ENCODE measurements around the gene PFKM.
A peak's percentile ranks its signal among the peaks of the same experiment; 100 is the strongest.

Gene PFKM

DNA sequence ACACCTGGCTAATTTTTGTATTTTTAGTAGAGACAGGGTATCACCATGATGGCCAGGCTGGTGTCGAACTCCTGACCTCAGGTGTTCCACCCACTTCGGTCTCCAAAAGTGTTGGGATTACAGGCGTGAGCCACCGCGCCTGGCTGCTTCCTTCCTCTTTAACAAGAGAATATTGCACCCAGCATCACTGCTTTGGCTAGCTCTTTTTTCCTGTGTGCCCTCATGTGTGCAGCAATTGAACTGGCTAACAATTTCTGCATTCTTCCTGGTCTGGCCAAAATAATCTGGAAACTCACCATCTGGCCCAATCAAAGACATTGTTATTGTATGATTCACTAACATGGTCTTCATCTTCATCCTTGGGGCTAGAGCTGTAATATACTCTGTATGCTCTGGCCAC, 40.9 kb downstream of the PFKM start:
- no peak for DNase-seq

DNA sequence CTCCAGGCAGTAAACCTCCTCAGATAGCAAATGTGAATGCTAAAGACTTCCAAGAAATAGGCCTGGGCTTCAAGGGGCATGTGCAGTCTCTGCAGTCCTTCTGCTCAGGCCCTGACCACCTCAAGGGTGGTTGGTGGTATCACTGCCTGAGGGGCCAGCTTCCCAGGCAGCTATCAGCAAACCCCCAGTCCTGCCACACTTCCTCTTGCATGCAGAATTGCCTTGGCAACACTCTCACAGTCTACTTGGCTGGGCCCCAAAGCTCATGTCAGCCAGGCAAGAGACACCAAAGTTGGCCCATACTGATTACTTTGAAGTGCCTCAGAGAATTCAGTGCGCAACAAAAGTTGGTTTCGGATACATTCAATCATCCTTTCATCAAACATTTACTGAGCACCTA, 41.6 kb downstream of the PFKM start:
- DNase-seq, result no peak

DNA sequence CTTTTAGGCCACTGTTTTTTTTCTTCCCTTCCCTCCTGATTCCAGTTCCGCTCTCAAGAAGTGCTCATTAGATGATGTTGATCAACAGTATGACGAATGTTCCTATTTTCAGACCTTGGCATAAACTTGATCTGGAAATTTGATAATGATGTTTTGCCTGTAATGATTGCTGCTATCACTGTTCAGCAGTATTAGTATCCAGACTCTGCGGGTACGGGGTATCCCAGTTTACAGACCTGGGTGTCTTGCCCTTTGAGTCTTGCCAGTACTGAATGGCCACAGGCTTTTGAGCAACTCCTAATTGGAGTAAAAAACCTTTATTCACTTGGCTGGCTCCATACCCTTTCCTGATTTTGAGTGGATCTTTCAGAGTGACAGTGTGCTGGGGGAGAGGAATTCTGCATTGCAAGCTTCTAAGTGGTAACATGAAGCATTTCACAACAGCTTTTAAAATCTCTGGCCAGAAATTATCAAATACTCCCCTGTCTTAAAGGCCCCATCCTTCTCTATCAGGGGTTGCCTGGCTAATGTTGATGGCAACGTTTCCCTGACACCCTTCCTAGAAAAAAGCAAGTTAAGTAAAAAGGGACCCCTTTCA, 44.1 kb downstream of the PFKM start:
- no peak for DNase-seq

DNA sequence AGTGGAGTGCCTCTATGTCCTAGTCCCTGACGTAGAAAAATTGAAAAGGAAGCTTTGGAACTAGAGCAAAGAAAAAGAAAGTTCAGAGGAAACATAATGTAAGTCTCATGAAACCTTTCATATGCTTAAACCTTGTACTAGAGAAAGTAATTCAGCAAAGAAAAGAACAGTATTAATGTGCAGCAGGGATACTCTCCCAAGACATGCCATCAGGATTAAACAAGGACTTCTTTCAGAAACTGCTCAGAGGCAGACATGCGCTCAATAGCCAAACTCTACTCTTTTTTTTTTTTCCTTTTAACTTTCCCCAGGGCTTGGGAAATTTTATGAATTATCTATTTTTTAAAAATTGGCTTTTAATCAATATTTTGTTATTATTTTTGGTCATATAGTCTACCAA, 45.3 kb downstream of the PFKM start:
- no peak for DNase-seq

DNA sequence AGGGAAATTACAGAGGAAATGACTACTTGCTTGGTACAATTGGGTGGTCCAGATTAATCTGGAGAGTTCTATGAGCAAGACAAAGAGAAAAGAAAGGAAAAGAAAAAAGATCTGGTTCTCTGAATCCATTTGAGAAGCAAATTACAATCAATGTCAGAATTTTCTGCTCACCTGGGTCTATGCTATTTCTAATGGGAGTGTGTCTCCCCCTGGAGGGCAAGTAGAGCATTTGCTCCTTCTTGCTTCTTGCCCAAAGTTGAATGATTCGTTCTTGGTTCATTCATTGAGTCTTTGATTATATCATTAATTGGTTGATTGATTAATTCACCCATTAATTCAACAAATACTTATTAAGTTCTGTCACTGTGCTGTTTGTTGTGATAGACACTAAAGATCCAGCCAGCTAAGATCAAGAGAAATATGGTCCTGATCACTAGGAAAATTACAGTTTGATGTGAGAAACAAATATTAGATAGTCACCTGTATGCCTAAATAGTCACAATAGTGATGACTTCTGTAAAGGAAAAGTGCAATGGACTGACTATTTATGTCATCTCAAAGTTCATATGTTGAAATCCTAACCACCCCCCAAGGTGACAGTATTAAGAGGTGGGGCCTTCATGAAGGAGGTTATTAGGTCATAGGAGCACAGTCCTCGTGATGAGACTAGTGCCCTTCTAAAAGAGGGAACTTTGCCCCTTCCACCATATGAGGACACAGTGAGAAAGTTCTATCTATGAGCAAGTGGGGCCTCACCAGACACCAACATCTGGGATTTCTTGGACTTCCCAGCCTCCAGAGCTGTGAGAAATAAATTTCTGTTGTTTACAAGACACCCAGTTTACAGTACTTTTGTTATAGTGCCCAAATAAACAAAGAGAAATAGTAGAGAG, 46.2 kb downstream of the PFKM start:
- DNase-seq, result peak; percentile 18 to 63

DNA sequence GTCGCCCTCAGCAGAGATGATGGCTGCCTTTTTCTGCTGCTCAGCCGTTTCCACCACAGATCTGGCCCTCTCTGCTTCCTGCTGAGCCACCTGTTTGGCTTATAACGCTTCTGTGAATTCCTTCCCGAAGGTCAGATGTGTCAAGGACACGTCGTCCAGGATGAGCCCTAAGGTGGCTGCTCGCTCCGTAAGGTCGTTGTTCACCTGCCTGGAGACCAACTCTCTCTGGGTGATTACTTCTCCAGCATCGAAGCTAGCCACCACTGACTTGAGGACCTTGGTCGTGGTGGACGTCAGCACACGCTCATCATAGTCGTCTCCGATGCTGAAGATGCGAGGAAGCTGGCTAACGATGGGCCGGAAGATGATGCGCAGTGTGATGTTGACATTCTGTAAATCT, 49.8 kb downstream of the PFKM start:
- DNase-seq, result no peak

DNA sequence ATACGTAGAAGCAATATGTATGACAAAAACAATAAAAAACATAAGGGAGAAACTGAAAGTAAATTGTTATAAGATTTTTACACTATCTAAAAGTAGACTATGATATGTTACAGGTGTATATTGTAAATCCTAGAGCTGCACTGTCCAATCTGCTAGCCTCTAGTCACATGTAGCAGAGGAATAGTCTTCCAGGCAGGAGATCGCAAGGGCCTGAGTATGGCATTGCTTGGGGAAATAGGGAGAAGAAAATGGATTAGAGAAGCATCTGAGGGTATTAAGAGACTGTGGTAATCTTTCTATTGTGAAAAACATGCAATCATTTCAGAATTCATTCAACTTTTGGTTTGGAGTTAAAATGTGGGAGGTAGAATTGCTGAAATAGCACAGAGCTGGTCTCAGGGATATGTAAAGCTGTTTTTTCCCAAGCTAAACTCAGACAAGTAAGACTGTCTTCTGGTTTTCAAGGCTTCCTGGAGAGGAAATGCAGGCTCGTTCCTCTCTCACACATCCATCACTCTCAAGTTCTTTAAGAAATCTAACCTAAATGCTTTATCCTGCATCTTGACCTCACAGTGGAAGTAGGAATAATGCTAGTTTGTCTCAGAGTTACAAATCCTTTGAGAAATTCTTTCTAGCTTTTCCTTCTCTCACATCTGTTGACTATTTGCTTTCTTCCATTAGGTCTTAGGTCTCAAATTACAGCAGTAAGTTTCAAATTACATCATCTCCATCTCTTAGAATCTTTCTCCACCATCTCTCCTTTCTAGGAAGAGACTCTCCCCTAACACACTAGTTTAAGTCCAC, 56.7 kb downstream of the PFKM start:
- DNase-seq, result no peak

DNA sequence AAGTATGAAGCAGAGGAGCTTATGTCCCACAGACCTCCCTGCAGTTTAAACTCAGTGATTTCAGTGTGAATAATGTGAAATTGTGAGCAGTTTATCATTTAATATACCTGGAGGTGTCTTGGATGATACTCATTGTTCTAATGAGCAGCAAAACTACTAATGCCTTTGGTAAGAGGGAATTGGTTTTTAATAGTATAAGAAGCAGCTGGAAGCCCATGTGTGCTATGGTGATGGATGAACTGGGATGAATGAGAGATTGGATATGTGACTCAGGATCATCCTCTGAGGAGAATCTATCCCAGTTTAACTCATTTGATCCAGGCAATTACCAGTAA, 57.2 kb downstream of the PFKM start:
- no peak for DNase-seq

DNA sequence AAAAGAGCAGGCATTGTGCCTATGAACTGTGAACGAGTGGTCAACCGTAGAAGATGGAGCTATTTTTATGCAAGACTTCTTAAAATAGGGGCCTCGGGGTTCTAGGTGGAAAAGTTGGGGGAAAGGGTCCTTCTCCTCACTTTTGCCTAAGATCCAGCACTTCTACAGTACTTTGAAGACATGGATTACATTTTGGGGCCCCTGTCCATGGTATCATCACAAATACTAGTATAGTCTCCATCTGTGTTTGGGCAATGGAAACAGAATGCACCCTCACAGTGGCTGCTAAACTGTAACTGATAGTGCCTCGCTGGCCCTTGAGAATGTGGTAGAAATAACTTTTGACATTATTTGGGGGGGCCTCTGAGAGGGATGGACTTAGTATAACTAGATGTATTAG, 58.8 kb downstream of the PFKM start:
- no peak for DNase-seq

DNA sequence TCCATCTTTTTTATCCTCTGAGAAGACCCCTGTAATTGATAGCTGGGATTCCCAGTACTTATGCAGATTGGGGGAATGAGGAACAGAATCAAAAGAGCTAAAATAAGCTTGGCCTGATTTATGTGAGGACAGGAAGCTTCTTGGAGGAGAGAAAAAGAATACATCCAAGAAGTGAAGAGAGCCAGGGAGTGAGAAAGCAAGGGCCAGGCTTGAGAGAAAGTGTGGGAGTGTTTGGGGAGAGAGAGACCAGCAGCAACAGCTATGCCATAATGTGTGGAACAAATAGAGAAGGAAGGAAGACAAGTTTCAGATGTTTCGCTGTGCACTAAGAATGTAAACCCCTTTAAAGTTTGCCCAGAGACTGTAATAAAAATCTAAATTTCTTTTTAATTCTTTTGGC, 60.3 kb downstream of the PFKM start:
- DNase-seq, result no peak

DNA sequence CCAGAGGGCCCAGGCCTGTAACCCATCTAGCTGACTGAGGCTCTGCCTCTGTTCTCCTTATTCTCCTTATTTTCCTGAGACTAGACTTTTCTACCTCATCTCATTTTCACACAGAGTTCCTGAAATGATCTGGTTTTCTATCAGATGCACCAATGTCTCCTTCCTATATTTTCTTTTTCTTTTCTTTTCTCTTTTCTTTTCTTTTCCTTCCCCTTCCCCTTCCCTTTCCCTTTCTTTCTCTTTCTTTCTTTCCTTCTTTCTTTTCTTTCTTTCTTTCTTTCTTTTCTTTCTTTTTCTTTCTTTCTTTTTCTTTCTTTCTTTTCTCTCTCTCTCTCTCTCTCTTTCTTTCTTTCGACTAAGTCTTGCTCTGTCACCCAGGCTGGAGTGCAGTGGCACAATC, 61.3 kb downstream of the PFKM start:
- DNase-seq, result no peak

DNA sequence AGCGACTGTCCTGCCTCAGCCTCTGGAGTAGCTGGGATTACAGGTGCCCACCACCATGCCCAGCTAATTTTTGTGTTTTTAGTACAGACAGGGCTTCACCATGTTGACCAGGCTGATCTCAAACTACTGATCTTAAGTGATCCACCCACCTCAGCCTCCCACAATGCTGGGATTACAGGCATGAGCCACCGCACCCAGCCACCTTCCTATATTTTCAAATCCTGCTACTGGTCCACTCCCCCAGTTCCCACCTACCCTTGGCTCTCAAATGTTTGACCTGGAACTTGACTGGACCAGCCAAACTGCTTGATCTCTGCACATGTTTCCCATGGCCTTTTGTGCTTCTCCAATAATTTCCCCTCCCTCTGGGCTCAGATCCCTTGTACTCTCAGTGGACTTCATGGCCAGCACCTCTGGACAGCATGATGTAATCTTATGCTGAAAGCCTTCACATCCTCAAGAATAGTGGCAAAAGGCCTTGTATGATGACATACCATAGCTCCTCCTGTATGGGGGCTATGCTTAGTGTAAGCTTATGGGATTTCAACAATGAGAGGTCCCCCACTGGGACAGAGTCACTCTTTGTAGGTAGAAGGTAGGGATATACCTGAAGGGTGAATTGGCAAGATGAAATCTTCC, 61.8 kb downstream of the PFKM start:
- no peak for DNase-seq

DNA sequence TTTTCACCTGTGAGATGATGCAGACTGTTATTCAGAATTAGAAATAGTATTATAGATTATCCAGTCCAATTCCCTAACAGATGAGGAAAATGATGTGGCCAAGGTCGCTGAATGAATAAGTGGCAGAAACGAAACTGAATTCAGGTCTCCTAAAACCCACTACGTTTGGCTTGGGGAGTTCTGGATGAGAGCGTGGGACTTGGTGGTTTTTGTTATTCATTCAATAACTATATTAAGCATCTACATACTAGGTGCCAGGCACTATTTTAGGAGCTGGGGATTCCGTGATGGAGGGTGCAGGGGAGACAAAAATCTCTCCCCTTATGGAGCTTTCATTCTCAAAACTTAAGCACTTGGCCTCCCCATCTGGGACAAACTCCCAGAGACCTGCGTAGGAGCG, 63.5 kb downstream of the PFKM start:
- DNase-seq, result peak in 1 of 2 donors; percentile 23

DNA sequence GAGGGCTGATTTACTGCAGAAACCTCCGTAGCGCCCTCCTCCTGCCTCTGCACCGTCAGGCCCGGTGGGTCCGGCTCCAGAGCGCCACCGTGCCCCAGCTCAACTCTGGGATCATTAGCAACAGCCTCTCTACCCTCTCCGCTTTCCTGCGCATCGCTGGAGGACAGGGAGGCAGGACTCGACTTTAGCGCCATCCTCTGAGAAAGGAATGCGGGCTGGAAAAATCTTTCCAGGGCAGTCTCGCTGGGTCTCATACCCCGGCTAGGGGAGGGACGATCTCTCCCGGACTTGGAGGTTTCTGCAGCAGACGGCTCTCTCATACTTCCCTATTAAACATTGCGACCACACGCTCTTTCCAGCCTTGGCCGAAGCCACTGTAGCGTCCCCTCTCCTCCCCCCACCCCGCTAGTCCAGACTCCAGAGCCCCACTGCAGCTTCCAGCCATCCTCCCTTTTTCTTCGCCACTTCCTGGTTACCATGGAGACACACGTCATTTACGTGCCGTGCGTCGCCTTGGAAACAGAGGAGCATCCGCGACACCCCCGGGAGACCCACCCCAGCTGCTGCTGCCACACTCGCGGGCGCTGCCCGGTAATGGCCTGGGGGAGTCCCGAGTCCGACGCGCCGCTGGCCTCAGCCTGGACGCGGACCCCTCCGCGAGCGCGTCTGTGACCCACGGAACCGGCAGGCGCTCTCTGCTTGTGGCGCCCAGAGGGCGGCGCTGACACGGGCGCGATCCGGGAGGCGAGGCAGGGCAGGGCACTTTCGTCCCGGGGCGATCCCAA, 64.1 kb downstream of the PFKM start, which contains the start of gene CCDC184:
CCDC184 (plus strand) TSS at position 554 of the 785 bp plus-strand sequence. CDS start 479 bp downstream, outside the sequence.
- DNase-seq, result peak; percentile 69 to 76

DNA sequence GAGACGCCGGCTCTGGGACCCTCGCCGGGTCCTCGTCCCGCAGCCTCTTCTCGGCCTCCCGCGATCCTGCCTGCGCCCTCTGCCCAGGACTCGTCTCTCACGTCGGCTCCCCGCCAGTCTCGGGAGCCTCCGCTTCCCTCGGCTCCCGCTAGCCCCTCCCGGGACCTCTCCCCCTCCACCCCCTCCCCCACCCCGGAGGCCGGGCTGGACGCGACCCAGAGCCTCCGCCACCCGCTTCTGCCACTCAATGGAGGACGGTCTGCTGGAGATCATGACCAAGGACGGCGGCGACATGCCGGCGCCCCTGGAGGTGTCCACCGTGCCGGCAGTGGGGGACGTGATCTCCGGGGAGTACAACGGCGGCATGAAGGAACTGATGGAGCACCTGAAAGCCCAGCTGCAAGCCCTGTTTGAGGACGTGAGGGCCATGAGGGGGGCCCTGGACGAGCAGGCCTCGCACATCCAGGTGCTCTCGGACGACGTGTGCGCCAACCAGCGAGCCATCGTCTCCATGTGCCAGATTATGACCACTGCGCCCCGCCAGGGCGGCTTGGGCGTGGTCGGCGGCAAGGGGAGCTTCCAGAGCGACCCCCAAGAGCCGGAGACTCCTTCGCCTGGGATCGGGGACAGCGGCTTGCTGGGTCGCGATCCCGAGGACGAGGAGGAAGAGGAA, 64.8 kb downstream of the PFKM start:
- peak in 1 of 2 donors; percentile 25 for DNase-seq

DNA sequence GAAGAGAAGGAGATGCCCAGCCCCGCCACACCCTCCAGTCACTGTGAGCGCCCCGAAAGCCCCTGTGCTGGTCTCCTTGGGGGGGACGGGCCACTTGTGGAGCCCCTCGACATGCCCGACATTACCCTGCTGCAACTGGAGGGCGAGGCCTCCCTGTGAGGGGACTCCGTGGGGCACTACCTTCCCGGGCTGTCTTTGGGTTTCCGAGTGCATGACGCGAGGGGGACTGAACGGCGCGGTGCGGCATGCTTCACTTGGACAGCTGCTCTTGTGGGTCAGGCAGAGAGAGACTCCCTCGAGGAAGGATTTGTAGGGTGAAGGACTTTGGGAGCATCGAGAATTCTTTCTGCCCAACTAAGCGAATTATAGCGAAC, 65.4 kb downstream of the PFKM start:
- DNase-seq, result no peak

DNA sequence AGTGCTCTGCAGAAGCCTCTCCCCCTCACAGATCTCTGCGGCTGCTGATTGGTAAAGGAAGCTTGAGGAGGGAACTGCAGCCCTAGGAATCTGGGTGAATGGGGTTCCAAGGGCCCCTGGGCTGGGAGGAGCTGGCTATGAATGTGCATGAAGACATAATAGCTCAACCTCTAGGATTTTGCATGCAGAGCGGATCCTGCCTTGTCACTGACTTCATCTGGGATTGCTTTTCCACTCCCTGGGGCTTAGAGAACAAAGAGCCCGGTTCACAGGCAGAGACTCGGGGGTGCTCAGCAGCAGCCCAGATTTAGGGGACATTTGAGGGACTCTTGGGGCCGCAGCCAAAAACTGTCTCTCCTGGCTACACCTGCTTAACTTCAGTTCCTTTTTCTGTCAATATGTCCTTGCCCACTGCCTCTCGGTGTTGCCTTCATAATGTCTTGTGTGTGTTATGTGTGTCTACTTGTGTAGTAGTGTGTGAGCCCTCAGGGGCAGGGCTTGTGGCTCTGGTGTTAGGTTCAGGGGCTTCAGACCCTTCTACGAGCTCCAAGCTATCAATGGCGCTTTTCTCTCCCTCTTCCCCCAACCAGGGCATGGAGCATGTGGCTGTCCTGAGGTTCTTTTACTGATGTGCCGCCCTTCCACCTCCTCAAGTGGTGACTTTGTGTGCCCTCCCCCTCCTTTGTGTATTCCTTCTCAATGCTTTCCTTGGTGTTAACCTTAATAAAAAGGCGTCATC, 66.2 kb downstream of the PFKM start:
- no peak for DNase-seq

DNA sequence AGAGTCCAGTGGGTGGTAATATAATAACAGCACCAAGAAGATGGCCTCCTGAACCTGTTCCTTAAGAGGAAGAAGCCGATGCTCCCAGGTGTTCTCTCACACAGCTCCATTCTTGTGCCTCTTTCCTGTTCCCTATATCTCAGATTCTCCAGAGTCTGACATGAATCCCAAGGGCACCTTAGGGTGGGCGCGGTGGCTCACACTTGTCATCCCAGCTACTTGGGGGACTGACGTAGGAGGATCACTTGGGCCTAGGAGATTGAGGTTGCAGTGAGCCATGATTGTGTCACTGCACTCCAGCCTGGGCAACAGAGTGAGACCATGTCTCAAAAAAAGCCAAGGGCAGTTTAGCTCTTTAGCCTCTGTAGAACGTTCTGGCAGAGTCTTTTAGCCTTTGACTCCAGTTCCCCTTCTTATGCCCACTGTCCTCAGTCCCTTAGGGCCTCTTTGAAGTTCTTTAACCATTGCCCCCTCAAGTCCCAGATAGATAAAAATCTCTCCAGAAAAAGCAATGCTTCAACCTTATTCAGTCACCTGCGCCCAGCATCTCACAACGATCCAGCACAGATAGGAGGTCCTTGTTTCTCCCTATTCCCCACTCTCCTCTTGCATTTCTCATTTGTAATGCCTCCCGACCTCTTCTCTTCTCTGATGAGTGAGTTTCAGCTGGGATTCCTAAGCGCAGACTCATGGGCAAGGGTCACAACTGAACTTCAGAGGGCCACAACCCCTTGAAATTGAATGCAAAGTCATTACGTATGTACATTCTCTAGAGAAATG, 68.9 kb downstream of the PFKM start:
- no peak for DNase-seq

DNA sequence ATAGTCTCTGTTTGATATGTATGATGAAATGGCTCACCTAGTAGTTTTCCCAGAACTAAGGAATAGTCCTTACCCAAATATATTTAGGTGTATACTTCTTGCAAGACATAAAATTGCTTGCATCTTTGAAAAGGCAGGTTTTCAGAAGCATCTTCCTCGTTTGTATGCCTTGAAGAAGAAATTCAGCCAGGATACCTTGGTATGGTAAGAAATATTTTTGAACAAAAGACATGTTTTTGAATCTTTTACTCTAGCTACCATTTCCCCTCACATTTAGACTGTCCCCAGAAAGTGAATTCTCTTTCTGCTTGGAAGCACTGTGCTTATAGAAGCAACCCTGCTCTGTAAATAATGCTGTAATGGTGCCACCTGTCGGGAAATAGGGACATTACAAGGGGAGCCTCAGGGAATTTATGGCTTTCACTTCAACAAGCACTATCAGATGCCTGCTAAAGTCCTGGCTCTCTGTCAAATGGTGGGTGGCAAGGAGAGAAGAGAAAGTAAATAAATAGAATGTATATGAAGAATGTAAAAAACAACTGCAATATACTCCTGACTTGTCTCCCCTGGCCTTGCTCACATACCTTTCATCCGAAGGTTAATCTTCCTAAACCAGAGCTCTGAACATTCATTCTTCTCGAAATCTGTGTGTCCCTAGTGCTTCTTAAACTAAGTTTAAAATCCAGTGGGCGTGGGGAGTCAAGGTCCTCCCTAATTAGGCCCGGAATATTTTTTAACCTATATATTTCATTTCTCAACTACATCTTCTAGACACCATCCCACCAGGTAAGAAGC, 70.4 kb downstream of the PFKM start:
- DNase-seq, result peak; percentile 76 to 80

Measured in stimulated activated CD4-positive, alpha-beta T cell treated with anti-CD3 and anti-CD28 coated beads, Interleukin-2, amount 100 ng/mL, for 24 hours (primary cell).